Keratinocyte (primary cell): ENCODE results near the gene MKLN1. TPM values are rescaled to one million over a fixed set of nuclear protein-coding genes. Genes with fewer than 3 reads are reported as not detected.

Experiments
- DNase-seq: peaks from one replicate; pipeline ENCODE4 v3.0.0-alpha.2; 2011; ENCODE audit warnings: low read depth, missing footprints, low spot score
- FAIRE-seq: peaks from 2 replicates; lab custom pipeline; 2011; peaks lifted over from hg19 to GRCh38; lab: Jason Lieb, UNC
- H2AFZ ChIP-seq: 2 replicates; pipeline ENCODE4 v1.6.0; 2012; ENCODE audit warnings: low read length, control low read depth, inconsistent platforms; ENCODE audit not compliant: control insufficient read depth
- H3K27ac ChIP-seq: 2 replicates; pipeline ENCODE4 v1.5.1; 2011; ENCODE audit warnings: low read length; ENCODE audit not compliant: control insufficient read depth, insufficient read depth
- H3K27me3 ChIP-seq: 3 replicates; pipeline ENCODE4 v1.6.0; 2011; ENCODE audit warnings: low read length; ENCODE audit not compliant: control insufficient read depth, insufficient read depth; ENCODE audit errors: extremely low read depth
- H3K36me3 ChIP-seq, 2 experiments: 2 replicates in 1 of 2; 3 replicates in 1 of 2; pipeline ENCODE4 v1.5.1; 2011; ENCODE audit warnings: low read length in 2 of 2, mild to moderate bottlenecking in 1 of 2; ENCODE audit not compliant: control insufficient read depth in 2 of 2, insufficient read depth in 2 of 2; ENCODE audit errors: extremely low read depth in 1 of 2
- H3K4me1 ChIP-seq: 3 replicates; pipeline ENCODE4 v1.5.1; 2011; ENCODE audit warnings: low read length; ENCODE audit not compliant: control insufficient read depth, insufficient read depth; ENCODE audit errors: extremely low read depth
- H3K4me2 ChIP-seq: 3 replicates; pipeline ENCODE4 v1.6.0; 2011; ENCODE audit warnings: low read depth, low read length; ENCODE audit not compliant: control insufficient read depth, insufficient read depth; ENCODE audit errors: extremely low read depth
- H3K4me3 ChIP-seq, 3 experiments: fragments of 200-600 bp in 1 of 3; sonication (generic) in 1 of 3; 2 replicates in 2 of 3; 3 replicates in 1 of 3; pipeline ENCODE4 v1.5.1; 2011 to 2016; ENCODE audit warnings: low read length in 3 of 3, mild to moderate bottlenecking in 3 of 3, control low read depth in 2 of 3, inconsistent platforms in 1 of 3, low read depth in 1 of 3, mixed read lengths in 1 of 3, mixed run types in 1 of 3, moderate library complexity in 1 of 3; ENCODE audit not compliant: control insufficient read depth in 2 of 3, insufficient read depth in 2 of 3; ENCODE audit errors: extremely low read depth in 1 of 3
- H3K79me2 ChIP-seq: 2 replicates; pipeline ENCODE4 v1.6.0; 2012; ENCODE audit warnings: low read length; ENCODE audit not compliant: control insufficient read depth, insufficient read depth
- H3K9ac ChIP-seq: 3 replicates; pipeline ENCODE4 v1.6.0; 2011; ENCODE audit warnings: low read length; ENCODE audit not compliant: control insufficient read depth, insufficient read depth; ENCODE audit errors: extremely low read depth
- H3K9me1 ChIP-seq: 3 replicates; pipeline ENCODE4 v1.6.0; 2011; ENCODE audit warnings: low read length; ENCODE audit not compliant: control insufficient read depth, insufficient read depth; ENCODE audit errors: extremely low read depth
- H3K9me3 ChIP-seq: 2 replicates; pipeline ENCODE4 v1.5.1; 2012; ENCODE audit warnings: low read depth, low read length; ENCODE audit not compliant: control insufficient read depth
- H4K20me1 ChIP-seq: 3 replicates; pipeline ENCODE4 v1.6.0; 2011; ENCODE audit warnings: low read length; ENCODE audit not compliant: control insufficient read depth, insufficient read depth; ENCODE audit errors: extremely low read depth
- CTCF ChIP-seq, 3 experiments: IDR thresholded peaks in 1 of 3; conservative IDR thresholded peaks in 1 of 3; optimal IDR thresholded peaks in 1 of 3; 2 replicates in 2 of 3; 3 replicates in 1 of 3; pipeline versions ENCODE3 to v1.5.1; 2011; ENCODE audit warnings: low read length in 3 of 3, mild to moderate bottlenecking in 3 of 3, moderate library complexity in 2 of 3, control low read depth in 1 of 3, inconsistent platforms in 1 of 3; ENCODE audit not compliant: insufficient read depth in 2 of 3; ENCODE audit errors: extremely low read depth in 1 of 3
- EZH2 ChIP-seq: IDR thresholded peaks from one replicate; pipeline ENCODE4 v1.6.1; 2012; ENCODE audit warnings: inconsistent platforms, mild to moderate bottlenecking, low read length, moderate library complexity
- dilution Hi-C: fragments of 300-500 bp; cut with MboI; formaldehyde crosslinking; loops from one replicate; pipeline ENCODE4 v1.7.0; 2020; ENCODE audit warnings: low sequenced_read_pairs; ENCODE audit not compliant: extremely low pct_ligation_motif_present
- polyA plus RNA-seq, 5 experiments: library from polyadenylated mRNA; depleted of rRNA in 3 of 5; stranded (reverse) in 3 of 5; stranded (forward) in 1 of 5; unstranded in 1 of 5; fragments of >200 nt; gene quantifications; 1 replicate in 1 of 5; 2 replicates in 3 of 5; 3 replicates in 1 of 5; pipeline versions ENCODE4 v1.2.1 to v1.2.3, GENCODE V29; 2011 to 2012; ENCODE audit warnings: missing spikeins in 2 of 5, low read depth in 1 of 5, low replicate concordance in 1 of 5

MKLN1 gene
- polyA plus RNA-seq, 1 donor (not counting 4 experiments of a cell fraction or from before 2014, with no cell fraction given): 43.8 TPM

- H3K27ac ChIP-seq: no peak overlapping the region
- no peaks in the 10 kb centered on the region for H4K20me1 ChIP-seq
- no peak overlapping the region for H3K9ac ChIP-seq
- H3K4me2 ChIP-seq: no peak overlapping the region
- no peaks in the 10 kb centered on the region for H3K9me1 ChIP-seq
- H2AFZ ChIP-seq: no peak overlapping the region
- H3K4me1 ChIP-seq: peaks cover 2% of the 10 kb centered on the region
- no peaks in the 10 kb centered on the region for H3K79me2 ChIP-seq
- no peak for DNase-seq
- FAIRE-seq: peak; percentile 67
- no peak overlapping the region for H3K4me3 ChIP-seq
- peaks cover 4 to 10% of the 10 kb centered on the region in 2 experiments for H3K36me3 ChIP-seq
- dilution Hi-C loops: no loop called here
- TF ChIP-seq EZH2 (no peak), CTCF (optimal IDR thresholded peaks at IDR 0.05 in 1 of 3, IDR thresholded peaks at IDR 0.05 in 1 of 3, conservative IDR thresholded peaks at IDR 0.05 in 1 of 3; ENCODE audit: extremely low read depth in 1 of 3, insufficient read depth in 2 of 3, low read length in 3 of 3) (no peak)
- no peaks in the 10 kb centered on the region for H3K27me3 ChIP-seq
- no peaks in the 10 kb centered on the region for H3K9me3 ChIP-seq
Observed at GRCh38 chr7:131501422-131501821, 173.7 kb downstream of the MKLN1 start.

- Histone ChIP-seq H4K20me1 (no peaks in the 10 kb centered on the region), H3K4me3 (no peak overlapping the region), H3K4me1 (peaks cover 2% of the 10 kb centered on the region), H2AFZ (no peak overlapping the region), H3K27ac (no peak overlapping the region), H3K9me1 (no peaks in the 10 kb centered on the region), H3K79me2 (no peaks in the 10 kb centered on the region), H3K36me3 (peaks cover 1 to 9% of the 10 kb centered on the region in 2 experiments), H3K9ac (no peak overlapping the region), H3K27me3 (peaks cover 2% of the 10 kb centered on the region), H3K4me2 (no peak overlapping the region), H3K9me3 (no peaks in the 10 kb centered on the region)
- DNase-seq: no peak
- FAIRE-seq: no peak
- dilution Hi-C loops: no loop called here
- TF ChIP-seq EZH2 (no peak), CTCF (optimal IDR thresholded peaks at IDR 0.05 in 1 of 3, IDR thresholded peaks at IDR 0.05 in 1 of 3, conservative IDR thresholded peaks at IDR 0.05 in 1 of 3; ENCODE audit: extremely low read depth in 1 of 3, insufficient read depth in 2 of 3, low read length in 3 of 3) (no peak)
Observed at GRCh38 chr7:131501930-131502685, 174.4 kb downstream of the MKLN1 start.
